Measurements from ENCODE around the gene RGS14.
"Not testable (repeated sequence)": the region's sequence is repeated elsewhere in the genome, so short reads cannot be mapped to it uniquely, and the experiment has no call there.

The RGS14 gene

GRCh38 chr5:177420472-177420871, 62.7 kb downstream of the RGS14 start:
- H3K4me3 ChIP-seq (ENCODE audit: insufficient read depth, low read depth, low read length); H3K4me1 ChIP-seq (ENCODE audit: control insufficient read depth, insufficient read depth, low read length); H3K36me3 ChIP-seq (ENCODE audit: control insufficient read depth, insufficient read depth, low read length); H3K9me3 ChIP-seq (ENCODE audit: control insufficient read depth, low read length); H3K27me3 ChIP-seq (ENCODE audit: control insufficient read depth, insufficient read depth, low read length, poor library complexity, severe bottlenecking); H3K27ac ChIP-seq (ENCODE audit: insufficient read depth, low read depth, low read length, poor library complexity, severe bottlenecking): not testable (repeated sequence)
- WGBS, 2 experiments, result 91 to 92% methylated on average over 7 of the region's 7 CpGs

DNA sequence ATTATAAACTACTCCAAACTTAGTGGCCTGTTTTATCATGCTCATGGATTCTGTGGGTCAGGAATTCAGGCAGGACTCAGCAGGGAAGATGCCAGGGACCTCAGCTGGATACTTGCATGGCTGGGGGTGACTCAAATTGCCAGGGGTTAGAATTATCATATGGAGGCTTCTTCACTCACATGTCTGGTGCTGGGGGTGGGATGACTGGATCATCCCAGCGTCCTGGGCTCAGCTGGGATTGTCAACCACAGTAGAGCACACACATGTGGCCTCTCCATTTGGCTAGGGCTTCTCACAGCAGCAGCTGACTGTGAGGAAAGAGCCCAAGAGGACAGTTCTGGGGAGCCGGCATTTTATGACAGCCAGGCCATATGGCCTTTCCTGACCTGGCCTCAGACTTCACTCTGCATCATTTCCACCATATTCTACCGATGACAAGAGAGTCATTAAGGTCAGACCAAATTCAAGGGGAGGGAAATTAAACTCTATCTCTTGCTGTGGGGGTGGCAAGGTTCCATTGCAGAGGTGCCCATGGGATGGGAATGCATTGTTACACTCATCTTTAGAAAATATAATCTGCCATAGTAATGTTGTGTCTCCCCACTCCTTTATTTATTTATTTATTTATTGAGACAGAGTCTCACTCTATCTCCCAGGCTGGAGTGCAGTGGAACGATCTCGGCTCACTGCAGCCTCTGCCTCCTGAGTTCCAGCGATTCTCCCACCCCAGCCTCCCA, 63.5 kb downstream of the RGS14 start:
- H3K9me3 ChIP-seq (ENCODE audit: control insufficient read depth, low read length), result no peaks in the 10 kb centered on the region
- H3K27me3 ChIP-seq (ENCODE audit: control insufficient read depth, insufficient read depth, low read length, poor library complexity, severe bottlenecking), result no peaks in the 10 kb centered on the region
- H3K27ac ChIP-seq (ENCODE audit: insufficient read depth, low read depth, low read length, poor library complexity, severe bottlenecking), result no peak overlapping the region
- no peaks in the 10 kb centered on the region for H3K4me1 ChIP-seq (ENCODE audit: control insufficient read depth, insufficient read depth, low read length)
- WGBS, 2 experiments, result 89 to 92% methylated on average over 6 of the region's 6 CpGs
- H3K4me3 ChIP-seq (ENCODE audit: insufficient read depth, low read depth, low read length), result no peak overlapping the region
- no peaks in the 10 kb centered on the region for H3K36me3 ChIP-seq (ENCODE audit: control insufficient read depth, insufficient read depth, low read length)
